ENCODE results near the gene ZNF595.
A peak's percentile ranks its signal among the peaks of the same experiment; 100 is the strongest.

Gene ZNF595

DNA sequence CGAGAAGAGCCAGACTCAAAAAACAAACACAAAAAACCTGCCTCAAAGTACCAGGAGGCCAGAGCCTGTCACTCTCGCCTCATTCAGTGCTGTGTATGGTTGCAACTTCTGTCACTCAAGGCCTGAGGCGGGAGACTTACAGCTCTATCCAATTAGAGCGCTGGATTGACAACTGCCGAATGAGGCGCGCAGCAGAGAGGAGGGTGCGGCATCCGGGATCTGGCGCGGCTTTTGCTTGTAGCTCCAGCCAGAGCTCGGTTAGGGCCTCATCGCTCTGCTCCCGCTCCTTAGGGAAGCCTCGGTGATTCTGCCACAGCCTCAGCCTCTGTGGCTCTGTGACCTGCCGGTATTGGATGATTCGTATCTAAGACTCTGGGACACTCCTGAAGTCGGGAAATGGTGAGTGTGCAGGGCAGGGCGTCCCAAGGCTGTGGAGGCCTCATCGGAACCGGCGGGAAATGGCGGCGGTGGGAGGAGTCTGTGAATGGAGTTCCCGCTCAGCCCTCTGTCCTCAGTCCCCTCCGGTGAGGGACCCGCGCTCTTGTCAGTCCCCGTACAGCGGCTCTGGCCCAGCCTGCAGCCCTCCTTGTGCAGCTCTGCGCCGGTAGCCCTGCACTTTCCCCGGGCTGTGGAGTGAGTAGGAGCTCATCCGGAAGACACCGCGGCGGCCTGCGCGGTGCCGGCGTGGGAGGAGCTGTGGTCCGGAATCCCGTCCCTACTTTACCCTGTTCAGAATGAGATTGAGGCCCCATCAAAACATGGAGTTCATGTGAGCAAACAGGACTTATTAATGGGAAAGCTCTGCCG is 71.4 kb downstream of the ZNF595 start, which contains the start of gene ZNF718:
TSS of gene ZNF718 (plus strand) at position 227 of the 807 bp plus-strand sequence. CDS start at position 397, 170 bp downstream.
- no peak for TF ChIP-seq ZFX (IDR thresholded peaks at IDR 0.05; ENCODE audit: borderline replicate concordance)
- TF ChIP-seq, protein P1, sequence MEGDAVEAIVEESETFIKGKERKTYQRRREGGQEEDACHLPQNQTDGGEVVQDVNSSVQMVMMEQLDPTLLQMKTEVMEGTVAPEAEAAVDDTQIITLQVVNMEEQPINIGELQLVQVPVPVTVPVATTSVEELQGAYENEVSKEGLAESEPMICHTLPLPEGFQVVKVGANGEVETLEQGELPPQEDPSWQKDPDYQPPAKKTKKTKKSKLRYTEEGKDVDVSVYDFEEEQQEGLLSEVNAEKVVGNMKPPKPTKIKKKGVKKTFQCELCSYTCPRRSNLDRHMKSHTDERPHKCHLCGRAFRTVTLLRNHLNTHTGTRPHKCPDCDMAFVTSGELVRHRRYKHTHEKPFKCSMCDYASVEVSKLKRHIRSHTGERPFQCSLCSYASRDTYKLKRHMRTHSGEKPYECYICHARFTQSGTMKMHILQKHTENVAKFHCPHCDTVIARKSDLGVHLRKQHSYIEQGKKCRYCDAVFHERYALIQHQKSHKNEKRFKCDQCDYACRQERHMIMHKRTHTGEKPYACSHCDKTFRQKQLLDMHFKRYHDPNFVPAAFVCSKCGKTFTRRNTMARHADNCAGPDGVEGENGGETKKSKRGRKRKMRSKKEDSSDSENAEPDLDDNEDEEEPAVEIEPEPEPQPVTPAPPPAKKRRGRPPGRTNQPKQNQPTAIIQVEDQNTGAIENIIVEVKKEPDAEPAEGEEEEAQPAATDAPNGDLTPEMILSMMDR (IDR thresholded peaks at IDR 0.05) = no peak
- peak within 1 kb of the TSS; percentile 93 for H3K27ac ChIP-seq

DNA sequence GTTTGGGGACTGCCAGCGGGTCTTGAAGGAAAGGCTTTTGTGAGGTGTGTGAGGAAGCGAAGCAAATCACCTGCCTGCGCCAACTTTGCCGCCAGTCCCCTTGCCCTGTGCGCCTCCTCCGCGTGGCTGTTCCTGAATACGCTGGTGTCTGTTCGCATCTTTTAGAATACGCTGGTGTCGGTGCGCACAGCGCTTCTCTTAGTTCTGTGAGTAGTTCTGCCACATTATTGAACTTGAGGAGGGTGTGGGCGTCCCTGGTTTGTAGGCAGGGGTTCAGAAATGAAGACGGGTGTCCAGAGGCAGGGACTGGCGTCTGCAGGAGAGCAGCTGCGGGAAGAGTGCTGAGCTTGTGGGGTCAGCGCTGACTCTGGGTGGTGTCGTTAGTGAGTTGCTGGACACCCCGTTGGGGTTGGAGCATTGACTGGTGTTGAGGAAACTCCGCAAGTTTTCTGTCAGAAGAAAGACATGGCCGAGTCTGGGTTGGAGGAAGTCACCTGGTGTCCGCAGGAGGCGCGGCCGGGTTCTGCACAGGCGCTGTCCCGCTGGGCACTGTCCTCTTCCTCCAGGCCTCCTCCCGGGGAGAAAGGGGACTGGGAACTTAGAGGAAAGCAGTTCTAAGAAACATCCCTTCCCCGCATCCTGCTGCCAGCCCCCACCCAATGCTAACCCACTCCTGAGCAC is 72.1 kb downstream of the ZNF595 start:
- H3K27ac ChIP-seq = peak overlapping the region; percentile 93
- TF ChIP-seq, protein P1 (IDR thresholded peaks at IDR 0.05) = no peak
- TF ChIP-seq ZFX (IDR thresholded peaks at IDR 0.05; ENCODE audit: borderline replicate concordance) = no peak

DNA sequence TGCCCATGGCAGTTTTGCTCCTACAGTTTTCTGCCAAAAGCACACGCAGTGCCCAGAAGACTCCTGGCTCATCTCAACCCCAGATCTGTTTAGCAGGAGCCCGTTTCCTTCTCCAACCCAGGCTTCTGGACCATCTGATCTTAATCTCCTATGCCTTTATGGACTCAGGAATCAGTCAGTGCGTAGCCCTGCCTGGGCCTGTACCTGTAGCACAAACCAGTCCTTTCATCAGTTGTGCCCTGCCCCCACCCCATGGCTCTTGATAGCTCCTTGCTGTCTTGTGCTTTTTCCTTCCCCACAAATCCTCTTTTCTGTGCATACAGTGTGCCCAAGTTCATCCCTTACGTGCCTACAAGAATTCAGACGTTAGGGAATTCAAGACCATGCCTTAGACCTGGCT is 72.7 kb downstream of the ZNF595 start:
- TF ChIP-seq ZFX (IDR thresholded peaks at IDR 0.05; ENCODE audit: borderline replicate concordance) = no peak
- TF ChIP-seq, protein P1 (IDR thresholded peaks at IDR 0.05) = no peak
- H3K27ac ChIP-seq = peak overlapping the region; percentile 93

DNA sequence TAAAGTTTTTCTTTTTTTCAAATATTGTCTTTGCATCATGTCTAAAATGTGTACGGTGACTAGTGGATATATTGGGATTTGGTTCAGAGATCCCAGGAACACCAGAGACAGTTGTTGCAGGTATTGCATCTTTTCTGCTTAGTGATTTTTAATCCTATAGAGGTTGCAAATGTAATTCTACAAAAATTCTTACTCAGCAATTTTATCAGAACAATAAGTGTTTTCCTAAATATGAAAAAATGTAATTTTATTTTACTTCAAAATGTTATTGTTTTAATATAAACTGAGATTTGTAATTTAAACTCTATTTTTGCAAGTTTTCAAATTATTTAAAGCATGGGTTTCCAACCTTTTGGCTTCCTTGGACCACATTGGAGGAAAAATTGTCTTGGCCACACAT is 79.4 kb downstream of the ZNF595 start:
- H3K27ac ChIP-seq = no peak overlapping the region
- TF ChIP-seq ZFX (IDR thresholded peaks at IDR 0.05; ENCODE audit: borderline replicate concordance) = no peak
- TF ChIP-seq, protein P1 (IDR thresholded peaks at IDR 0.05) = no peak
